HepG2 (cell line): ENCODE results near the gene OR8G5.
"Not testable (repeated sequence)": the region's sequence is repeated elsewhere in the genome, so short reads cannot be mapped to it uniquely, and the experiment has no call there.

Experiments
- ELF4 ChIP-seq: sonication (generic); formaldehyde crosslinking; IDR thresholded peaks from 2 replicates; pipeline ENCODE4 v1.5.0; 2020; ENCODE audit warnings: missing genetic modification reagents, mild to moderate bottlenecking, moderate library complexity, borderline replicate concordance
- SIX4 ChIP-seq: sonication (generic); formaldehyde crosslinking; IDR thresholded peaks from 2 replicates; pipeline ENCODE4 v1.4.0; 2020; ENCODE audit warnings: missing genetic modification reagents
- ZBTB3 ChIP-seq: sonication (generic); formaldehyde crosslinking; IDR thresholded peaks from 2 replicates; pipeline ENCODE4 v1.4.0; 2020; ENCODE audit warnings: low read depth, mild to moderate bottlenecking, moderate library complexity, missing genetic modification reagents, borderline replicate concordance
- ZNF563 ChIP-seq: sonication (generic); formaldehyde crosslinking; IDR thresholded peaks from 2 replicates; pipeline ENCODE4 v1.8.0; 2022; ENCODE audit warnings: mild to moderate bottlenecking, moderate library complexity, missing genetic modification reagents

DNA sequence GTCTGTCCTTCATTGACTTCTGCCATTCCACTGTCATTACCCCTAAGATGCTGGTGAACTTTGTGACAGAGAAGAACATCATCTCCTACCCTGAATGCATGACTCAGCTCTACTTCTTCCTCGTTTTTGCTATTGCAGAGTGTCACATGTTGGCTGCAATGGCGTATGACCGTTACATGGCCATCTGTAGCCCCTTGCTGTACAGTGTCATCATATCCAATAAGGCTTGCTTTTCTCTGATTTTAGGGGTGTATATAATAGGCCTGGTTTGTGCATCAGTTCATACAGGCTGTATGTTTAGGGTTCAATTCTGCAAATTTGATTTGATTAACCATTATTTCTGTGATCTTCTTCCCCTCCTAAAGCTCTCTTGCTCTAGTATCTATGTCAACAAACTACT is 6.3 kb upstream of the OR8G5 start:
- TF ChIP-seq ELF4 (CRISPR knock-in tag); SIX4; ZBTB3; ZNF563 (CRISPR knock-in tag): not testable (repeated sequence)
